22Rv1 (cell line): ENCODE results near the gene ACTG1.

Experiments used
- H3K27ac ChIP-seq: fragments of 450-650 bp; 2 replicates; pipeline ENCODE4 v1.5.1; 2017
- CTCF ChIP-seq: fragments of 450-650 bp; IDR thresholded peaks from 2 replicates; pipeline ENCODE4 v1.5.1; 2017; ENCODE audit warnings: mild to moderate bottlenecking
- ZFX ChIP-seq: fragments of 450-650 bp; IDR thresholded peaks from 2 replicates; pipeline ENCODE4 v1.6.1; 2017; ENCODE audit warnings: antibody characterized with exemption, borderline replicate concordance

The ACTG1 gene

DNA sequence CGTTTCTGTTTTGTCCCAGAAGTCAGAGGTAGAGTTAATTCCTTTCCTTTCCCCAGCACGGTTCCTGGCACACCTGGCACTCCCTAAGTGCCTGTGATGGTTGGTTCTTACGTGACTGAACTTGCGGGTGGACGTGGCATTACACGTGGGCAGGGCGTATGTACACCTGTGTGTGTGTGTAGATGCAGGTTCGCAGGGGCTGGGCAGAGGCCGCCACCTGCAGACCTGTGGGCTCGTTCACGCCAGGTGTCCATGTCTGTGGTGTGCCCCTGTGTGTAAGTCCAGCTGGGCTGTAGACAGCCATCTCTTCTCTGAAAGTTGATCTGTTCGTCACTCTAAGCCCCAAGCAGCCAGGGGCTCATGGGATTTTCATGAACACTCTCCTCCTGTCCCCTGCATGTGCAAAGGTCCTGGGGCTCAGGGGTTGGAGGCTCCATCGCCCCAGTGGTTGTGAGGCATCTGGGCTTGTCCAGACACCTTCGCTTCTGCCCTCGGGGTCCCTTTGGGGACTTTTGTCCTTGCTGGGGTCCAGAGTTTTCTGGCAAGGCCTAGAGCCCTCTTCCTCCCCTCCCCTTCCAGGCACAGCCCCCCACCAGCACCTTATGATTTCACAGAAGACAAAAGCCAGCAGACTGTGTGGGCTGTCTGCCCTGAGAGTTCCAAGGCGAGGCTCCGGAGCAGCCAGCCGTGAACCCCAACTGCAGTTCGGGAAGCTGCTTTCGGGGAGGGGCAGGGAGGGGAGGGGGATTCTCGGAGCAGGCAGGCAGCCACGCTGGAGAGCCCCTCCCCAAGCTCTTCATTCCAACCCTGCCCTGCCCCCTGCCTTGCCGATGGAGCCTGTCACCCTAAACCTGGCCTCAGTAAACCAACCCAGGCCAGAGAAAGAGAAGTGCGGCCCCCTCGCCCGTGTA lies 10.1 kb upstream of the ACTG1 start:
- no peak for TF ChIP-seq ZFX
- TF ChIP-seq CTCF = no peak
- no peak overlapping the region for H3K27ac ChIP-seq

GRCh38 chr17:81520021-81520901 lies 7.7 kb upstream of the ACTG1 start:
- H3K27ac ChIP-seq = peak overlapping the region; percentile 93
- TF ChIP-seq ZFX (no peak), CTCF (no peak)

- no peak for TF ChIP-seq ZFX
- peak; percentile 82 for TF ChIP-seq CTCF
- H3K27ac ChIP-seq = peak overlapping the region; percentile 93
Measured at GRCh38 chr17:81519284-81520020, 6.9 kb upstream of the ACTG1 start.

GRCh38 chr17:81518785-81519283 lies 6.2 kb upstream of the ACTG1 start:
- peak overlapping the region; percentile 93 for H3K27ac ChIP-seq
- no peak for TF ChIP-seq ZFX

DNA sequence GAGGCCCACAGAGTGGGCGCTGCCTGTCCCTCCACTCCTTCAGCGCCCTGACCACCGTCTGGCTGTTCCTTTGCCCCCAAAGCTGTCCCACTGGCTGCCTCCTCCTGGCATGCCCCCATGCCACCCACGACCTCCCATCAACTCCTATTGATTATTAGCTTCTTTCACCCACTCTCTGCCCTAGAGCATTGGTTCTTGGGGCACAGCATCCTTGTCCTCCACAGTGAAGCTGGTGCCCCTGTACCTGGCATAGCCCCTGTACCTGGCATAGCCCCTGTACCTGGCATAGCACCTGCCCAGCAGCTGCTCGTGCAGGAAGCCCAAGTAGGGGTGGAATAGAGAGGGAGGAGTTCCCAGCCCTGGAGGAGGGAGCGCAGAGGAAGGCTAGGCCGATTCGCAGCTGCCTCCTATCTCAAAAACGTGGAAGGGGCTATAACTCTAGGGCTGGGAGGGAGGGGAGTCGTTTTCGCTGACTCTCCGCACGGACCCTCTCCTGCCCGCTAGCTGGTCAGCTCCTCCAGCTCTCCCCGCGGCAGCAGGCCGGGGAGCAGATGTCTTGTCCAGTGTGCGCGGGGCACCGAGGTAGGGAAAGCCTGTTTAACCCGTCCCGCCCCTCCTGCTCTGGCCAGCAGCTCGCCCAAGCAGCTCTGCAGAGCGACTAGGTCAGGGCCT lies 5.7 kb upstream of the ACTG1 start:
- H3K27ac ChIP-seq = peak overlapping the region; percentile 93
- TF ChIP-seq CTCF (no peak), ZFX (no peak)

- TF ChIP-seq CTCF (no peak), ZFX (no peak)
- H3K27ac ChIP-seq = peak overlapping the region; percentile 93
Measured at GRCh38 chr17:81517339-81518112, 4.9 kb upstream of the ACTG1 start.
